ENCODE measurements around the gene RENBP.

The RENBP gene

DNA sequence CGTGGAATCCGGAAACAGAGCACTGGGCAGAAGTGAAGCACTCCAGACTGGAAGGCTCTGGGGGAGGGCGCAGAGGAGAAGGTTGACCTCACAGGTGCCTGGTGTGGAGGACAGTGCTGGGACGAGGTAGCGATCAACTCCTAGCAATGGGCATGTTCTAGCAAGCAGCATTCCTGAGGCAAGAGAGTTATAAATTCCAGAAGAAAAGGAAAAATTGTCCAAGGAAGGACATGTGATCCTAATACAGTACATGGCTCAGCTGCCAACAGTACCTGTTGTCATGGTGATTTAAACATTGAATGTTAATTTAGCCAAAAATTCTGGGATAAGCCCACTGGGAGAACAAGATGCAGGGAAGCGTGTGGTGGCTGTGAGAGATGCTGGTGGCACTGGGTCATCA, 26.6 kb downstream of the RENBP start:
- H3K36me3 ChIP-seq (ENCODE audit: insufficient read depth, low read length): peaks cover 2% of the 10 kb centered on the region; the same call in 1 of the 2 replicates
- no peaks in the 10 kb centered on the region for H3K4me1 ChIP-seq (ENCODE audit: insufficient read depth, low read length)

DNA sequence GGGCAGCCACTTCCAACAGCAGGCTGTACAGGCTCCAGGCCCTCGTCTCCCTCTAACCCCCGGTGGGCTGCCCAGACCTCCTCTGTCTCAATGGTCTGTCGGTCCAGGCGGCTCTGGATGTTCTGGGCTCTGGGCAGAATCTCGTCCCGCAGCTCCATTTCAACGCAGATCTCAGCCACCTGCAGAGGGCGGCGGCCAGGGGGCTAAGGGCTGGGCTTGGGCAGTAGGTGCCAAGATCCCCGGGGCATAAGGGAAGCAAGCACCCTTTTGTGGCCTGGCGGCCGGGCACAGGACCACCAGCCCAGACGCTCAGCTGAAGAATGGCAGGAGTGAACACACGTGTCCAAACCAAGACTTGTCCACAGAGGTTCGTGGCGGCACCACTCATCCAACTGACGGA, 30.7 kb downstream of the RENBP start:
- H3K9ac ChIP-seq (ENCODE audit: low read depth, low read length): no peak overlapping the region
- H3K4me1 ChIP-seq (ENCODE audit: insufficient read depth, low read length): peaks cover 7% of the 10 kb centered on the region; the same call in 1 of the 2 replicates
- no peaks in the 10 kb centered on the region for H3K9me3 ChIP-seq (ENCODE audit: control insufficient read depth, insufficient read depth, low read length)
- no peaks in the 10 kb centered on the region; the same call in 1 of the 2 replicates for H3K36me3 ChIP-seq (ENCODE audit: insufficient read depth, low read length)

More for the DNA sequence above, 26.6 kb downstream of the RENBP start:
- Histone ChIP-seq H3K9ac (ENCODE audit: low read depth, low read length) (no peak overlapping the region), H3K9me3 (ENCODE audit: control insufficient read depth, insufficient read depth, low read length) (no peaks in the 10 kb centered on the region)

DNA sequence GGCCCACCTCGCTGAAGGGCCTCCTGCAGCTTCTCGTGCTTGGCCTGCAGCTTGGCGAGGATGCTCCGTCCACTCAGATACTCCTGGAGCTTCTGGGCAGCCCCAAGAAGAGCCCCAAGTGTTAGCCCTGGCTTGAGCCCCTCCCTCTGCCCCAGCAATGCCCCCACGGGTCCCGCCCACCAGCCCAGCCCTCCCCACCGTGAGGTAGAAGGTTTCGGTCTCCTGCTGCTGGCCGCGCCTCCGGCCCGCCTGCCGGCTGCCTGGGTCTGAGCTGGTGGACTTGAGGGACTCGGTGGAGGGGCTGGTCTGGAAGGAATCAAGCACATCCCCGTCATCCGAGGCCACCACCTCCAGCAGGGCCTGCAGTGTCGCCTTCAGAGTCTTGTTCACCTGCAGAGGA, 31.2 kb downstream of the RENBP start:
- Histone ChIP-seq H3K9ac (ENCODE audit: low read depth, low read length) (no peak overlapping the region), H3K36me3 (ENCODE audit: insufficient read depth, low read length) (no peaks in the 10 kb centered on the region; the same call in 1 of the 2 replicates), H3K4me1 (ENCODE audit: insufficient read depth, low read length) (peaks cover 7% of the 10 kb centered on the region; the same call in 1 of the 2 replicates), H3K9me3 (ENCODE audit: control insufficient read depth, insufficient read depth, low read length) (no peaks in the 10 kb centered on the region)

DNA sequence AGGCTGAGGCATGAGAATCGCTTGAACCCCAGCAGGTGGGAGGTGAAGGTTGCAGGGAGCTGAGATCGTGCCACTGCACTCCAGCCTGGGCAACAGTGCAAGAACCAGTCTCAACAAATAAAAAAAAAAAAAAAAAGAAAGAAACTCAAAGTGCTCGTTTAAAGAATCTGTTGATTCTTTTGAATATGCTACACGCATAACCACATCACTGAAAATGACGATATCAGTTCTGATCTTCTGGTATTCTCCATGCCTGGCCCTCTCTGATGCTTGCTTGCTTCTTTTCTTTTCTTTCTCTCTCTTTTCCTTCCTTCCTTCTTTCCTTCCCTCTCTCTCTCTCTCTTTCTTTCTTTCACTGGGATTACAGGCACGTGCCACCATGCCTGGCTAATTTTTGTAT, 32.6 kb downstream of the RENBP start:
- Histone ChIP-seq H3K4me1 (ENCODE audit: insufficient read depth, low read length) (peaks cover 7% of the 10 kb centered on the region; the same call in 1 of the 2 replicates), H3K36me3 (ENCODE audit: insufficient read depth, low read length) (no peaks in the 10 kb centered on the region; the same call in 1 of the 2 replicates)

DNA sequence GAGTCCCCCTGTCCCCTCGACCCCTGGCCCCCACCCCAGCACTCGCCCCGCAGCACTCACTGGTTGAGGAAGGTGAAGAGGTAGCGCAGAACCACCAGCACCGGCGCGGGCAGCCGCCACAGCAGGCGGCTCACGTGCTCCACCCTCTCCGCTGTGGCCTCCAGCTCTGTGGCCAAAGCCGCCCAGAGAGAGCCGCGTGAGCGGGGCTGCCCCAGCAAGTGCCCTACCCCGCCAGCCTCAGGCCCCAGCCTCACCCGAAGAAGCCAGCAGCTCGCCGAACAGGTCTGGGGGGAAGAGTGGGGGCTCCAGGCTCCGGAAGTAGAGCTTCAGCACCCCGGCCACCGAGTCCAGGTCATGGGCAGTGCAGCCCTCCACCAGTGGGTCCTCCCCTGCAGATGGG, 34.0 kb downstream of the RENBP start:
- Histone ChIP-seq H3K36me3 (ENCODE audit: insufficient read depth, low read length) (no peaks in the 10 kb centered on the region; the same call in 1 of the 2 replicates), H3K9ac (ENCODE audit: low read depth, low read length) (no peak overlapping the region), H3K4me1 (ENCODE audit: insufficient read depth, low read length) (peaks cover 7% of the 10 kb centered on the region; the same call in 1 of the 2 replicates), H3K9me3 (ENCODE audit: control insufficient read depth, insufficient read depth, low read length) (no peaks in the 10 kb centered on the region)

More for the DNA sequence above, 32.6 kb downstream of the RENBP start:
- Histone ChIP-seq H3K9ac (ENCODE audit: low read depth, low read length) (no peak overlapping the region), H3K9me3 (ENCODE audit: control insufficient read depth, insufficient read depth, low read length) (no peaks in the 10 kb centered on the region)

DNA sequence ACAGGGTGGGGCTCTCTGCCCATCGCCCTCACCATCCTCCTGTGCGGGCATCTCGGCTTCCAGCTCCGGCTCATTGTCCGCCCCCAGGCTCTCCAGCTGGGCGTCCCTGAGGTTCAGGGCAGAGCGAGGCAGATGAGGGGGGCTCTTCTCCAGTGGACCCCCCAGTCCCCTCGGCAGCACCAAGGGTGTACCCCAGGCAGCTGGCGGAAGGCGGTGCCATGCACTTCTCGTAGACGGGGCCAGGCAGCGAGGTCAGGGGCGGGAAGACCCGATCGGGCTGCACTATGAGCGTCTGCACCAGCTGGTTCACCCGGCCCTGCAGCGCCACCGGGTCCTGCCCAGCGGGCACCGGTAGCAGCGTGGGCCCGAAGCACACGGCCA, 34.5 kb downstream of the RENBP start:
- Histone ChIP-seq H3K9me3 (ENCODE audit: control insufficient read depth, insufficient read depth, low read length) (no peaks in the 10 kb centered on the region), H3K36me3 (ENCODE audit: insufficient read depth, low read length) (no peaks in the 10 kb centered on the region; the same call in 1 of the 2 replicates), H3K4me1 (ENCODE audit: insufficient read depth, low read length) (peaks cover 7% of the 10 kb centered on the region; the same call in 1 of the 2 replicates), H3K9ac (ENCODE audit: low read depth, low read length) (no peak overlapping the region)

DNA sequence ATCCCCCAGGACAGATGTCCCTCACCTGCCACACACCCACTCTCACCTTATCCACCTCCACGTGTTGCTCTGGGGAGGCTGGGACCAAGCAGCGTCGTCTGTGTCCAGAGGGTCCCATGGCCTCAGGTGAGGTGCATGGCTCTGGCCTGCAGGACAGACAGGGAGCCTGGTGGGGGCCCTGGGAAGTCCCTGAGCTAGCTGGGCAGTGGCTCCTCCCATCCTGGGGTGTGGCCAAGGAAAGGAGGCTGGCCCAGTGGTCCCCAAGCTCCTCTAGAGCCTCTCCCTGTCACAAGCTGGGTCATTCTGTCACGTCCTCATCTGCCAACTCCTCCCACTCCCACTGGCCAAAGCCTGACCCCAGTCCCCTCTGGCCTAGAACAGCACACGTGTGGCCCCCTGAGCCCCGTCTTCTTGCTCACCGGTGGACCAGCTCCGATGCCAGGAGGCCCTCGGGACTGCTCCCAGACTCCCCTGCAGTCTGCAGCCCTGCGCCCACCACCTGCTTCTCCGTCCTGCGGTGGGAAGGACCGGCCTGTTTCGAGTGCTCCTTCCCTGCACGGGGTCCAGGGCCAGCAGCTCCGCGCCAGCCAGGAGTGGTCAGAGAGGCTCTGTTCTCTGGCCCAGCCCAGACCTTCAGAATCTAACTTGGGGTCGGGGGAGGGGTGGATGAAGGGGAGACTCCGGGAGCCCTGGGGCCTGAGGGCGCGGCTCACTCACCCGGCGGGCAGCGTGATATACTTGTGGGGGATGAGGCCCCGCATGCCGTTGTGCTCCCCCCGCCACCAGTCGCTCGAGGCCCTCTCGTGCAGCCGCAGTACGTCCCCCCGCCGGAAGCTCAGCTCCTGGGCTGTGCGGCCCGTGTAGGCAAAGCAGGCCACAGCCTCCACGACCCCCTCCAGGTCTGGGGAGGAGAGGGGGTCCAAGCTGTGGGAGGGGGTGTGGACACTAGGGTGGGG, 35.1 kb downstream of the RENBP start:
- Histone ChIP-seq H3K4me1 (ENCODE audit: insufficient read depth, low read length) (peaks cover 8% of the 10 kb centered on the region; the same call in 1 of the 2 replicates), H3K9ac (ENCODE audit: low read depth, low read length) (no peak overlapping the region; the same call in 1 of the 2 replicates), H3K9me3 (ENCODE audit: control insufficient read depth, insufficient read depth, low read length) (no peaks in the 10 kb centered on the region), H3K36me3 (ENCODE audit: insufficient read depth, low read length) (no peaks in the 10 kb centered on the region; the same call in 1 of the 2 replicates)

DNA sequence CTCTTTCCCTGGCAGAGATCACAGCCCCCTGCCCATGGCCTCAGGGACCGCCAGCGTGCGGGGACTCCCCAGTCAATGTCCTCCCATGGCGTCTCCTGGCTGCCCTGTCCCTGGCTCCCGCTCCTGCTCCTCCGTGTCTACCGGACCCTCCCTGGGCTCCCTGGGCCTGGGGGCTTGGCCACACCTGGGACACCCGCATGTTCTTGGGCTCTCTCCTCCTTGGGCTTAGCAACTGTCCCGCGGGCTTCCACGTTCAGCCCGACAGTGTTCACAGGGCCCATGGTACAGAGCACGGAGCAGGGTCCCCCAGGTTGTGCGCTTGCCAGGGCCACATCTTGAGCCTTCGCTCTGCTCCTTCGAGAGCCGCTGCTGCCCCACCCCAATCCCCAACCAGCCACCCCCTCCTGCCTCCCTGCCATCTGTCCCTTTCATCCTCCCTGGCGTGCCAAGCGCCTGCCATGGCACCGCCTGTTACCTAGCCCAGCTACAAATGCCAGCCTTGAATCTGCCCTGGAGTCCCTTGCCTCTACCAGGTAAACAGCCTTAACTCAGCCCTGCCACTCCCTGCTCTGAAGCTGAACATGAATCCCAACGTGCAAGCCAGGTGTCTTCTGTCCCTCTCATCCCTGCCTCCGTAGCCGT, 36.1 kb downstream of the RENBP start:
- H3K9ac ChIP-seq (ENCODE audit: low read depth, low read length): no peak overlapping the region
- no peaks in the 10 kb centered on the region; the same call in 1 of the 2 replicates for H3K36me3 ChIP-seq (ENCODE audit: insufficient read depth, low read length)
- H3K4me1 ChIP-seq (ENCODE audit: insufficient read depth, low read length): peaks cover 15% of the 10 kb centered on the region; the same call in 1 of the 2 replicates
- no peaks in the 10 kb centered on the region for H3K9me3 ChIP-seq (ENCODE audit: control insufficient read depth, insufficient read depth, low read length)

DNA sequence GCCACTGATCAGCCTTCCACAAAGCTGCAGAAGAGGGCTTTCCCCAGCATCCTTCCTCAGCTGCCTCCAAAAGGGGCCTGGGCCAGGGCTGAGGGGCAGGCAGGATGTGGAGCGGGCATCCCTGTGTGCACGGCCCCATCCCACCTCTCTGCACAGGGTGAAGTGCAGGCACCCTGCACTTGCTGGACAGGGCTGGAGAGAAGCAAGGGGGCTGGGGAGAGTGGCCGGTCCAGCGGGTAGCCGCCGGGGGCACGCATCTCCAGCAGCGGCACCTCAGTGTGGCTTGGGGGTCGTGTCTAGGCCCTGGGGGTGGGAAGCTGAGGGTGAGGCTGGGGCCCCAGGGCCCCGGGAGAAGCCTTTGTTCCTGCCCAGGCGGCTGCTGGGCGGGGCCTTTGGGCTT, 37.0 kb downstream of the RENBP start:
- H3K4me1 ChIP-seq (ENCODE audit: insufficient read depth, low read length): peaks cover 22% of the 10 kb centered on the region; the same call in 1 of the 2 replicates
- H3K9me3 ChIP-seq (ENCODE audit: control insufficient read depth, insufficient read depth, low read length): no peaks in the 10 kb centered on the region

DNA sequence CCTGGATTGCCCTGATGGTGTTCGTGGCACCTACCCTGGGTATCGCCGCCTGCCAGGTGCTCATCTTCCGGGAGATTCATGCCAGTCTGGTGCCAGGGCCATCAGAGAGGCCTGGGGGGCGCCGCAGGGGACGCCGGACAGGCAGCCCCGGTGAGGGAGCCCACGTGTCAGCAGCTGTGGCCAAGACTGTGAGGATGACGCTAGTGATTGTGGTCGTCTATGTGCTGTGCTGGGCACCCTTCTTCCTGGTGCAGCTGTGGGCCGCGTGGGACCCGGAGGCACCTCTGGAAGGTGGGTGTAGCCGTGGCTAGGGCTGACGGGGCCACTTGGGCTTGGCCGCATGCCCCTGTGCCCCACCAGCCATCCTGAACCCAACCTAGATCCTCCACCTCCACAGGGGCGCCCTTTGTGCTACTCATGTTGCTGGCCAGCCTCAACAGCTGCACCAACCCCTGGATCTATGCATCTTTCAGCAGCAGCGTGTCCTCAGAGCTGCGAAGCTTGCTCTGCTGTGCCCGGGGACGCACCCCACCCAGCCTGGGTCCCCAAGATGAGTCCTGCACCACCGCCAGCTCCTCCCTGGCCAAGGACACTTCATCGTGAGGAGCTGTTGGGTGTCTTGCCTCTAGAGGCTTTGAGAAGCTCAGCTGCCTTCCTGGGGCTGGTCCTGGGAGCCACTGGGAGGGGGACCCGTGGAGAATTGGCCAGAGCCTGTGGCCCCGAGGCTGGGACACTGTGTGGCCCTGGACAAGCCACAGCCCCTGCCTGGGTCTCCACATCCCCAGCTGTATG, 38.1 kb downstream of the RENBP start:
- Histone ChIP-seq H3K36me3 (ENCODE audit: insufficient read depth, low read length) (no peaks in the 10 kb centered on the region; the same call in 1 of the 2 replicates), H3K9me3 (ENCODE audit: control insufficient read depth, insufficient read depth, low read length) (no peaks in the 10 kb centered on the region), H3K9ac (ENCODE audit: low read depth, low read length) (no peak overlapping the region), H3K4me1 (ENCODE audit: insufficient read depth, low read length) (peaks cover 31% of the 10 kb centered on the region; the same call in 1 of the 2 replicates)

More for the DNA sequence above, 37.0 kb downstream of the RENBP start:
- no peaks in the 10 kb centered on the region; the same call in 1 of the 2 replicates for H3K36me3 ChIP-seq (ENCODE audit: insufficient read depth, low read length)
- no peak overlapping the region for H3K9ac ChIP-seq (ENCODE audit: low read depth, low read length)

DNA sequence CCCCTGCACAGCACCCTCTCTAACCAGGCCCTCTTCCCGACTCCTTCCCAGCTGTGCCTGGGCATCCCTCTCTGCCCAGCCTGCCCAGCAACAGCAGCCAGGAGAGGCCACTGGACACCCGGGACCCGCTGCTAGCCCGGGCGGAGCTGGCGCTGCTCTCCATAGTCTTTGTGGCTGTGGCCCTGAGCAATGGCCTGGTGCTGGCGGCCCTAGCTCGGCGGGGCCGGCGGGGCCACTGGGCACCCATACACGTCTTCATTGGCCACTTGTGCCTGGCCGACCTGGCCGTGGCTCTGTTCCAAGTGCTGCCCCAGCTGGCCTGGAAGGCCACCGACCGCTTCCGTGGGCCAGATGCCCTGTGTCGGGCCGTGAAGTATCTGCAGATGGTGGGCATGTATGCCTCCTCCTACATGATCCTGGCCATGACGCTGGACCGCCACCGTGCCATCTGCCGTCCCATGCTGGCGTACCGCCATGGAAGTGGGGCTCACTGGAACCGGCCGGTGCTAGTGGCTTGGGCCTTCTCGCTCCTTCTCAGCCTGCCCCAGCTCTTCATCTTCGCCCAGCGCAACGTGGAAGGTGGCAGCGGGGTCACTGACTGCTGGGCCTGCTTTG, 38.9 kb downstream of the RENBP start:
- Histone ChIP-seq H3K9ac (ENCODE audit: low read depth, low read length) (no peak overlapping the region), H3K4me1 (ENCODE audit: insufficient read depth, low read length) (peaks cover 34% of the 10 kb centered on the region; the same call in 1 of the 2 replicates), H3K9me3 (ENCODE audit: control insufficient read depth, insufficient read depth, low read length) (no peaks in the 10 kb centered on the region), H3K36me3 (ENCODE audit: insufficient read depth, low read length) (no peaks in the 10 kb centered on the region; the same call in 1 of the 2 replicates)

DNA sequence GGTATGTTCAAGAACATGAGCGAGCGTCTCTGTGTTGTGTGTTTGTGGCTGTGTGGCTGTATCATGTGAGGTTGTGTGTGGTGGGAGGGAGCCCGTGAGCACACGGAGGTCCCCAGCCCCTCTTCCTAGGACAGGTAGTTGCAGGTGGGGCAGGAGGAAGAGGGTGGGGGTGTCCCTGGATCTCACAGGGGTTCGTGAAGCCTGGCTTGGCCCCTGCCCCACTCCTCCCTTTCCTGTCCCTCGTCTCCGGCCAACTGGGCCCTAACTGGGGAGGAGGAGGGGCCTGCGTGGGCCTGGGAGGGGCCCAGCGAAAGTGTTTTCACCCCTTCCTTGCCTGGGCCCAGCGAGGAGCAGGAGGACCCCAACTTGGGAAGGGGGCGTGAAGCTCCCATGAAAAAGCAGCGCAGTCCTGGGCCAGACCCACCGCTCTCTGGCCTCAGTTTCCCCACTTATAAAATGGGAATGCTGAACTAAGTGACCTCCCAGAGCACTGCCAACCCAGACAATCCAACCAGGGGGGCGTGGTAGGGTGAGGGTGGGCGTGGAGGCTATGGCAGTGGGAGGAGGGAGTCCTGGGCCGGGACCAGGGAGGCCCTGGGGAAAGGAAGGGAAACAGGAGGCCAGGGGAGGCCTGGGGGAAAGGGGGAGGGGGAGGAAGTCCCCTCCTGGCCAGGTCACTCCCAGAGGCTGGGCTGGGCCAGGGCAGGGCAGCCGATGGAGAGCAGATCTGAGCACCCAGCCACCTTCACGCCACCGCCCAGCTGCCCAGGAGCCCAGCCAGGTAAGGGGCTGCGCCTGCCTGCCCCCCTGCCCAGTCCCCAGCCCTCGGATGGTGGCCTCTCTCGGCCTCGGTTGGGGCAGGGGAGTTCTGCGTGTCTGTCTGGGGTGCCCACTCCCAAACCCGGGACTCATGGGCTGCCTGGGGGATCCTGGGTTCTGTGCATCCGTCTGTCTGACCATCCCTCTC, 40.2 kb downstream of the RENBP start, which contains the start of gene AVPR2:
Gene AVPR2, plus strand, starts transcription at position 683 of the 967 bp plus-strand sequence. CDS start 473 bp downstream, outside the sequence.
- H3K9ac ChIP-seq (ENCODE audit: low read depth, low read length): no peak within 1 kb of the TSS; the same call in none of the 2 replicates
- peaks cover 35% of the 10 kb centered on the region; the same call in 1 of the 2 replicates for H3K4me1 ChIP-seq (ENCODE audit: insufficient read depth, low read length)
- no peaks in the 10 kb centered on the region for H3K9me3 ChIP-seq (ENCODE audit: control insufficient read depth, insufficient read depth, low read length)
- H3K36me3 ChIP-seq (ENCODE audit: insufficient read depth, low read length): no peaks in the 10 kb centered on the region

All from ES-I3 (cell line).